Measurements from ENCODE around the gene SERPINA5. TPM values are rescaled to one million over a fixed set of nuclear protein-coding genes. Genes with fewer than 3 reads are reported as not detected.

SERPINA5 gene
- total RNA-seq, 1 donor from 2014 or later = 4.3 TPM

- Histone ChIP-seq H3K4me1 (no peaks in the 10 kb centered on the region), H3K36me3 (no peaks in the 10 kb centered on the region), H3K27ac (no peak overlapping the region), H3K27me3 (no peaks in the 10 kb centered on the region), H3K4me3 (no peak overlapping the region), H3K9me3 (no peaks in the 10 kb centered on the region)
- TF ChIP-seq CTCF (IDR thresholded peaks at IDR 0.05) = no peak
- intact Hi-C loops (cut with DNase I) = no loop called here
- DNase-seq (ENCODE audit: low spot score in 2 of 2) = no peak
Observed at GRCh38 chr14:94562022-94562421, 19.2 kb upstream of the SERPINA5 start.

- Histone ChIP-seq H3K4me3 (no peak overlapping the region), H3K27ac (no peak overlapping the region), H3K27me3 (no peaks in the 10 kb centered on the region), H3K4me1 (no peaks in the 10 kb centered on the region), H3K36me3 (no peaks in the 10 kb centered on the region), H3K9me3 (no peaks in the 10 kb centered on the region)
- TF ChIP-seq CTCF (IDR thresholded peaks at IDR 0.05) = no peak
- DNase-seq (ENCODE audit: low spot score in 2 of 2) = no peak
- intact Hi-C loops (cut with DNase I) = no loop called here
Observed at GRCh38 chr14:94562941-94563883, 18.0 kb upstream of the SERPINA5 start.

GRCh38 chr14:94564381-94564780, 16.8 kb upstream of the SERPINA5 start:
- no peak for DNase-seq (ENCODE audit: low spot score in 2 of 2)
- Histone ChIP-seq H3K36me3 (no peaks in the 10 kb centered on the region), H3K27ac (no peak overlapping the region), H3K27me3 (no peaks in the 10 kb centered on the region), H3K4me1 (no peaks in the 10 kb centered on the region), H3K9me3 (no peaks in the 10 kb centered on the region), H3K4me3 (no peak overlapping the region)
- intact Hi-C loops (cut with DNase I) = no loop called here
- TF ChIP-seq CTCF (IDR thresholded peaks at IDR 0.05) = no peak

GRCh38 chr14:94568186-94568585, 13.0 kb upstream of the SERPINA5 start:
- H3K4me3 ChIP-seq = no peak overlapping the region
- TF ChIP-seq CTCF (IDR thresholded peaks at IDR 0.05) = no peak

GRCh38 chr14:94569381-94570001, 11.7 kb upstream of the SERPINA5 start:
- no peak overlapping the region for H3K4me3 ChIP-seq
- DNase-seq (ENCODE audit: low spot score in 2 of 2) = no peak
- no peaks in the 10 kb centered on the region for H3K27me3 ChIP-seq
- no peaks in the 10 kb centered on the region for H3K9me3 ChIP-seq
- no peak overlapping the region for H3K27ac ChIP-seq
- H3K4me1 ChIP-seq = peaks cover 0 to 7% of the 10 kb centered on the region in 2 donors
- intact Hi-C loops (cut with DNase I) = no loop called here
- no peaks in the 10 kb centered on the region for H3K36me3 ChIP-seq
- TF ChIP-seq CTCF (IDR thresholded peaks at IDR 0.05) = no peak

More at GRCh38 chr14:94568186-94568585, 13.0 kb upstream of the SERPINA5 start:
- no peak for DNase-seq (ENCODE audit: low spot score in 2 of 2)
- no peaks in the 10 kb centered on the region for H3K27me3 ChIP-seq
- H3K4me1 ChIP-seq = peaks cover 0 to 7% of the 10 kb centered on the region in 2 donors
- H3K36me3 ChIP-seq = no peaks in the 10 kb centered on the region
- no peak overlapping the region for H3K27ac ChIP-seq
- no peaks in the 10 kb centered on the region for H3K9me3 ChIP-seq
- intact Hi-C loops (cut with DNase I) = no loop called here

Measured in ascending aorta (tissue), 2 donors.